Naive B cell (primary cell): ENCODE measurements around the gene B4GALT3. TPM values are rescaled to one million over a fixed set of nuclear protein-coding genes. Genes with fewer than 3 reads are reported as not detected.

ENCODE experiments used
- polyA plus RNA-seq, 6 donors: library from polyadenylated mRNA; unstranded; fragments of 300-500 nt; fragmentation: Illumina TruSeq; gene quantifications; one replicate each; pipeline ENCODE4 v1.2.3, GENCODE V29; 2021; ENCODE audit warnings: low read depth in 6 of 6

The B4GALT3 gene
- polyA plus RNA-seq, 6 donors from 2014 or later: 37.8 to 51.6 (median 45.6) TPM

Other genes starting within 250 kb of the B4GALT3 start
- gene ITLN2, start 222.7 kb downstream of the B4GALT3 start, polyA plus RNA-seq: not detected
- gene F11R, start 156.4 kb downstream of the B4GALT3 start, polyA plus RNA-seq: 1 to 10 TPM; 5.2 to 9.2 (median 6.7) TPM
- gene TSTD1, start 138.5 kb downstream of the B4GALT3 start, polyA plus RNA-seq: 100 to 1,000 TPM; 477 to 790 (median 657) TPM
- 10 to 100 TPM in 3 of 6 donors, 1 to 10 TPM in 3; 4.4 to 23.9 (median 9.7) TPM for gene USF1, start 131.5 kb downstream of the B4GALT3 start, polyA plus RNA-seq
- gene ARHGAP30, start 107.6 kb downstream of the B4GALT3 start, polyA plus RNA-seq: 100 to 1,000 TPM in 1 of 6 donors, 10 to 100 TPM in 5; 42.4 to 154 (median 82.6) TPM
- not detected for gene NECTIN4, start 87.9 kb downstream of the B4GALT3 start, polyA plus RNA-seq
- gene KLHDC9, start 79.1 kb downstream of the B4GALT3 start, polyA plus RNA-seq: 1 to 10 TPM in 5 of 6 donors, not detected in 1; 1.3 to 4.4 (median 2.3) TPM
- gene PFDN2, start 59.5 kb downstream of the B4GALT3 start, polyA plus RNA-seq: 10 to 100 TPM; 64.0 to 93.7 (median 88.7) TPM
- gene NIT1, start 59.4 kb downstream of the B4GALT3 start, polyA plus RNA-seq: 10 to 100 TPM; 21.3 to 30.1 (median 25.6) TPM
- 10 to 100 TPM; 36.4 to 55.3 (median 39.2) TPM for gene DEDD, start 44.8 kb downstream of the B4GALT3 start, polyA plus RNA-seq
- gene UFC1, start 23.5 kb downstream of the B4GALT3 start, polyA plus RNA-seq: 100 to 1,000 TPM; 119 to 151 (median 133) TPM
- 10 to 100 TPM; 13.1 to 33.0 (median 18.5) TPM for gene USP21, start 18.0 kb downstream of the B4GALT3 start, polyA plus RNA-seq
- gene PPOX, start 11.1 kb downstream of the B4GALT3 start, polyA plus RNA-seq: 10 to 100 TPM; 12.7 to 20.3 (median 14.0) TPM
- gene ADAMTS4, start 21.5 kb upstream of the B4GALT3 start, polyA plus RNA-seq: under 1 TPM in 1 of 6 donors, not detected in 5; 0.03 TPM
- 10 to 100 TPM; 66.1 to 98.8 (median 87.7) TPM for gene NDUFS2, start 24.9 kb upstream of the B4GALT3 start, polyA plus RNA-seq
- 10 to 100 TPM in 4 of 6 donors, 1 to 10 TPM in 2; 4.9 to 28.0 (median 12.4) TPM for gene FCER1G, start 37.8 kb upstream of the B4GALT3 start, polyA plus RNA-seq
- gene APOA2, start 46.1 kb upstream of the B4GALT3 start, polyA plus RNA-seq: not detected
- gene TOMM40L, start 48.6 kb upstream of the B4GALT3 start, polyA plus RNA-seq: 1 to 10 TPM; 1.5 to 5.8 (median 4.4) TPM
- gene NR1I3, start 60.7 kb upstream of the B4GALT3 start, polyA plus RNA-seq: not detected
- gene PCP4L1, start 81.2 kb upstream of the B4GALT3 start, polyA plus RNA-seq: not detected
- not detected for gene MPZ, start 132.5 kb upstream of the B4GALT3 start, polyA plus RNA-seq
- gene SDHC, start 136.9 kb upstream of the B4GALT3 start, polyA plus RNA-seq: 100 to 1,000 TPM; 186 to 393 (median 238) TPM
- gene CFAP126, start 190.4 kb upstream of the B4GALT3 start, polyA plus RNA-seq: not detected